ENCODE measurements around the gene RPS21. TPM values are rescaled to one million over a fixed set of nuclear protein-coding genes. Genes with fewer than 3 reads are reported as not detected.

Gene RPS21
- total RNA-seq, 1 experiment from 2014 or later = 2,286 TPM

- no peak for DNase-seq (ENCODE audit: low spot score)
Measured at GRCh38 chr20:62396367-62397239, 9.7 kb downstream of the RPS21 start.

DNA sequence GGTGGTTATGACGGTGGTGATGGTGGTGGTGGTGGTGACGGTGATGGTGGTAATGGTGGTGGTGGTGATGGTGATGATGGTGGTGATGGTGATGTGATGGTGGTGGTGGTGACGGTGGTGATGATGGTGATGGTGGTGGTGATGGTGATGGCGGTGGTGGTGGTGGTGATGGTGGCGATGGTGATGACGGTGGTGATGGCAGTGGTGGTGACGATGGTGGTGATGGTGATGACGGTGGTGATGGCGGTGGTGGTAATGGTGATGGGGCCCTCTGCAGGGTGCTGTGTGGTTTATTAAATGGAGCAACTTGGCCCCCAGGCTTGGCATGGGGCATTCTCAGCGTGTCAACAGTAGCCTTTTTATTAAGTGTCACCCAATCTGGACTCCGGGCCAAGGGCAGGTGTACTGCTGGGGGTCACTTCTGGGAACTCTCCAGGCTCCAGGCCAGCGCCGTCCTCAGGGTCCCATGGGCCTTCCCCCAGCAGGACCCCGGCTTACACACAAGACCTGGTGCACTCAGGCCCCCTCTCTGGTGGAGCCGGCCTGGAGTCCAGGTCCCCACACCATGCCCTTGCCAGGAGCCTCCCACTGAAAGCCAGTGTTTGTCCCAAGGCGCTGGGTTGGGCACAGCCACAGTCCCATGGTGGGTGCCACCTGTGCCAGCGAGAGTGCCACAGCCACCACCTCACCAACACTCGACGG, 11.4 kb downstream of the RPS21 start:
- DNase-seq (ENCODE audit: low spot score) = no peak

DNA sequence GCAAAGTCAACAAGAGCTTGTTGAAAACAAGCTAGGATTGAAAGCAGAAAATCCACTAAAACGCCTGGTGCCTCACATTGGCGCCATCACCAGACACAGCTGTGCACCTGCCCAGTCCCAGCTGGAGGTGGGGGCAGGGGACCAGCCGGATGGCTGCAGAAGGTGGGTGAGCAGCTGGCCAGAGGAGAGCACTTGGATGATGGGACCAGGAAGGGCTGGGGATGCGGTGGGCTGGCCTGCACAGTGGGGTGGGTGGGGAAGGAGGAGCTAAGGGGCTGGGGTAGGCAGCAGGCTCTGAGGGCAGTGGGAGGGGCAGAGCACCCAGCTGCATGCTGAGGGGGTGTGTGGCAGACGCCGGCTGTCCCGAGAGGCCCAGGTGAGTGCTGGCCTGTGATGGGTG, 13.1 kb downstream of the RPS21 start:
- DNase-seq (ENCODE audit: low spot score) = no peak

GRCh38 chr20:62400541-62400940, 13.6 kb downstream of the RPS21 start:
- DNase-seq (ENCODE audit: low spot score) = no peak

DNA sequence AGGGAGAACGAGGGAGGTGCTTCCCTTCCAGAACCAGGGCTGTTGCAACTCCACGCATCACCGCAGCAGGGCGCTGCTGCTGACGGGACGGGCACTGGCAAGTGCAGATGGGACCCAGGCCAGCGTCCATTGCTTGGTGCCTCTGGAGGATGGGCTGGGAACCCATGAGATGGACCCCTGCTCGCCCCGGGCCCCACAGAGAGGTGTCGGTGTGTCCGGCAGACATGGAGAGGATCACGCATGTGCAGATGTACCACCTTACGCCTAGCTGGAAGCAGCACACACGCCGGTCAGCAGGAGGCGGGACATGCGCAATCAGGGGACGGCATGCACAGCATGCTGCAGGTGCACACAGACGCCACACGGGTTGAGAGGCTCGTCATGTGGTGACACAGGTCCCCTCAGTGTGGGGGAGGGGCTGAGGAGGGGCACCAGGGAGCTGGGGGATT, 14.5 kb downstream of the RPS21 start:
- DNase-seq (ENCODE audit: low spot score) = no peak

DNA sequence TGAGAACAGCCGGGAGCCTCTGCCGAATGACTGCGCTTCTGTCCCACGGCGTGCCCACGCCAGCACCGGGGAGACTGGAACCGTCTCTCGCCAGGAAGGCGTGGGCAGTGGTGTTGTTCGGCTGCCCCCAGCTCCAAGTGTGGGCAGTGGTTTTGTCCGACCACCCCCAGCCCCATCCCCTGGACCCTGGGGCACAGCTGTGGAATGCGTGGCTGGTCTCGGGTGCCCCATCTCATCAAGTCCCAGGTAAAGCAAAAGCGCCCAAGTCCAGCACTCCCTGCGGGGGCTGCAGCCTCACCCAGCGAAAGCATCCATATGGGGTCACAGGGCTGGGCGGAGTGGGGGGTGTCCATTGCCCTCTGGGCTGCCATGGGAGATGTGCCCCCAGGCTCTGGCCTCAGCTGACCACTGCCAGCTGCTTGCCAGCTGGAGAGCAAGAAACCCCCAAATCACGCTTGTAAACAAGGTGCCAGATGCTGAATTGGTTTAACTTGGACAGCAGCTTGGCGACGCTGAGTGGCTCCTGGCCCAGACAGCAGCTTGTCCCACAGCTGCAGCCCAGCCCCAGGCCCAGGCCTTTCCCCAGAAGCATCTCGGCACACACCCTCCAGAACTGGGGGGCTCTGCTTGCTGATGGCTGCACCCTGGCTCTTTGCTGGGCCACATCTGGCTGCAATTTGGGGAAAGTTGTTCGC, 15.7 kb downstream of the RPS21 start:
- DNase-seq (ENCODE audit: low spot score) = no peak

DNA sequence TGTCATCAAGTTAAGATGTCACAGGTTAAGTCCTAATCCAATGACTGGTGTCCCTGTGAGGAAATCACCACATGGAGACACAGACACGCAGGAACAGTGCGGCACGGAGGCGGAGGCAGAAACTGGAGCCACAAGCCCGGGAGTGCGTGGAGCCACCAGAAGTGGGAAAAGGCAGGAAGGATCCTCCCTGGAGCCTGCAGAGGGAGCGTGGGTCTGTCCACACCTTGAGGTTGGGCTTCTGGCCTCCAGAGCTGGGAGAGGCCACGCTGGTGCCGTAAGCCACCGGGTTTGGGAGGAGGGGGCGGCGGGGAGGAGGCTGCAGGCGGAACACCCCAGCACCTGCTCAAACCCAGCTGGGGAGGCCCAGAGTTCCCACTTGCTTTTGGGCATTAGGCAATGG, 16.4 kb downstream of the RPS21 start:
- DNase-seq (ENCODE audit: low spot score) = no peak

- no peak for DNase-seq (ENCODE audit: low spot score)
Measured at GRCh38 chr20:62404112-62404665, 17.3 kb downstream of the RPS21 start.

GRCh38 chr20:62404761-62405107, 17.8 kb downstream of the RPS21 start:
- no peak for DNase-seq (ENCODE audit: low spot score)

- DNase-seq (ENCODE audit: low spot score) = no peak
Measured at GRCh38 chr20:62405108-62405980, 18.4 kb downstream of the RPS21 start.

- DNase-seq (ENCODE audit: low spot score) = no peak
Measured at GRCh38 chr20:62405981-62406513, 19.1 kb downstream of the RPS21 start.

- DNase-seq (ENCODE audit: low spot score) = no peak
Measured at GRCh38 chr20:62406635-62407176, 19.8 kb downstream of the RPS21 start.

DNA sequence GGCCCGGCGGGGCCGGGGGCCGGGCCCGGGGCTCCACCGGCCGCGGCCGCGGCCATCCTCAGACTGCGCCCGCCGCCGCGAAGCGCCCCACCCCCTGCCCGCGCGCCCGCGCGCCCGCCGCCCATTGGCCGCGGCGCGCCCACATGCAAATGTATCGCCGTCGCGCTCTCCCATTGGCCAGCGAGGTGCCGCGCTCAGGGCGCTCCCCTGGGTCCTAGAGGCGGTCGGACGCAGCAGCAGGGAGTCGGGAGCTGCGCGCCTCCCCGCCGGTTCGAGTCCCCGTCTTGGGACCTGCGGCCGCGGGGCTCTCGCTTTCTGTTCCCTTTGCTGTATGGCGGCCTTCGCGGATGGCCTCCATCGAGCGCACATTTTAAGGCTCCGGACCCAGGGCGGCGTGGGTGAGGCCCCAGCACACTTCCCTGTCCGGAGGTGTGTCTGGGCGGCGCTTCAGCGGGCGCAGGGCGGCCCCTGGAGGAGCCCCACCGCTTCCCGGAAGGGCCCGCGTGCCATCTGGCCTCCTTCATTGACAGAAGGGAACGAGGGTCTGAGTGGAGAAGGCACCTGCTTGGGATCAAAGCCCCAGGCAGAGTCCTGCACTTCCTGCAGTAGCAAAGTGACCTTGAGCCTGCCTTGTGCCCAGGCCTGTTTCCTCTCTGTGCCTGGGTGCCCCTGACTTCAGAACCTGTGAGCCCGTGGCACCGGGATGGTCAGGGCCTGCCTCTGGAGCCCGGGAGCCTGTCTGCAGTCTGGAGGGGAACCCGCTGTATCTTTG, 20.5 kb downstream of the RPS21 start, which contains the start of gene CABLES2:
Gene CABLES2 (minus strand): TSS at position 65 of the 772 bp plus-strand sequence. CDS start 9 bp downstream, at position 56.
- DNase-seq (ENCODE audit: low spot score) = peak; percentile 81

DNA sequence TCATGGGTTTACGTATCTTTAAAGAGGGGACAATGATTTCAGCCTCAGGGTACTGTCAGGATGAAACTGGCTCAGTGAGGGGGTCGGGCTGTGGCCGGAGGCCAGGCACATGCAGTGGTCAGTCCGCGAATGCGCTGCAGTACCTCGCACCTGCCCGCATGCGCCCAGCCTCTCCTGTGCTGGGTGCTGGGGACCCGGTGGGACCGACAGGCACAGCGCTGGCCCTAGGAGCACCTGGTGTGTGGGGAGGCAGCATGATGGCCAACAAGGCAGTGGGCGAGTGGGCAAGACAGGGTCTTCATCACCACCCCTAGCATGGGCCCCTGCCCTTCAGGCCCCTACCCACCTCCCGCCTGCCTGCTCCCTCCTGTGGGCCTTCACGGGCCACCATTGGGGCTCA, 21.2 kb downstream of the RPS21 start:
- no peak for DNase-seq (ENCODE audit: low spot score)

DNA sequence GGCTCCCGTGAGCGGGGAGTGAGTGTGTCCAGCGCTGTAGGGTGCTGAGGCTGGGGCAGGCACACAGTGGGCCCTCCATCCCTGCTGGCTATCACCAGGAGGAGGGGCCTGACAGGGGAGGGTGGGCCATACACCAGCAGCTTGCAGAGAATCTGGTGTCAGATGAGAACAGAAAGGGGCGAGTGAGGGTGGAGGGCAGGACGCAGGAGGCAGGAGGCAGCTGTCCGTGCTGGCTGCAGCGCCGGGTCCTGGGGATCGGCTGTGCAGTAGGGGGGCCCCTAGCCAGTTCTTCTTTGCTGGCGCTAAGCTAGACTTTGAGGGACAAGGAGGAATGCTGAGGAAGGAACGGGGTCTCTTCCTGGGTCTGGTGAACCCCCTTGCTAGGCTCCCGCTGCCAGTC, 21.7 kb downstream of the RPS21 start:
- DNase-seq (ENCODE audit: low spot score) = no peak

DNA sequence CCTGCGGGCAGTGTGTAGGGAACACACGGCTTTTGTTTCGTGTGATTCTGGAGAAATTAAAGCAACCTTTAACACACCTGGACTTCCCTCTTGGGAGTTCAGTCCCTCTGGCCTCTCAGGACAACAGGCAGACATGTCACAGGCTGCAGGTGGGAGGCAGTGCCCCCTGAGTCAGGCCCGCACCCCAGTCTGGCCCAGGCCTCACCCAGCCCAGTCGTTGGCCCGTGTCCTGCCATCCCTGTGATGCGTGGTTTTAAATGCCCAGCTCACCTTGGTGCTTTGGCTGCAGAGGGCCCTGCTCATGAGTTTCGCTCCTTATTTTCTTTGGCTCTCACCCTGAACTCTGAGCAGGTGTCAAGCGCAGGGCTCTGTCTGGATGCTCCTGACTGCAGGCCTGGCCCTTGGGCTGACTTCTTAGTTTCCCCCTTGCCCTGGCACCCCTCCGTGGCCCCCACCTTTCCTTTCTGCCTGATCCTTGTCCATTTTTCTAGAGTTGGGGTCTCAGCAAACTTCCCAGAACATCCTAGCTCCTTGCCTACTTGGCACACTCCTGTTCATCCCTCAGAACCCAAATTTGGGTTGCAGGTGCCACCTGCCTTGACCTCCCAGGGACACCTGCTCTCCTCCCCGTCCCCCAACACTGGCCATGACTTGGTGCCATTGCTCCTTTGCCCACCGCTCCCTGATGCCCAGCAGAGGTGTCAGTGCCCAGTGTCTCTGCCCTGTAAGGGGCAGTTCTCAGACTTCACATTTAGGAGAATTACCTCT, 22.4 kb downstream of the RPS21 start:
- DNase-seq (ENCODE audit: low spot score) = no peak

- DNase-seq (ENCODE audit: low spot score) = peak; percentile 65
Measured at GRCh38 chr20:62409931-62410745, 23.2 kb downstream of the RPS21 start.

Data from A172 (cell line).